ENCODE data around the gene BSX. TPM values are rescaled to one million over a fixed set of nuclear protein-coding genes. Genes with fewer than 3 reads are reported as not detected.

Gene BSX
- total and polyA plus RNA-seq, 4 donors: not detected

DNA sequence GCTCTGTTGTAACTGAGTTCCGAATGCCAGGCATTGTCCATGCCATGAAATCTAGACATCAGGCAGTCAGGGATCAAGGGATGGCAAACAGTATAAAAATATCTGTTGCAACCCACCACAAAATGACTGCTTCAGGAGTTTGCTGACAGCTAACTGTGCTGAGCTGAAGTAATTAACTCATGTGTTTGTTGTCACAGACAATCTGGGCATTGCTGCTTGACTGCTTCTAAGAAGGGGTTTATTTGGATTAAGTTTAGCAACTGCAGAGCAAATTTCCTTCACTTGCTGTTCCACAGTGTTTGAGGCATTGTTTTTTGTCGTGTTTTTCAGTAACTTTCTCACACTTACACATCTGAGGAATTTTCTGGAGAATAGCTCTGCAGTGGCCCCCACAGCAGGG is 30.4 kb downstream of the BSX start:
- H3K27ac ChIP-seq (ENCODE audit: low read depth in 1 of 2, low read length in 1 of 2): no peak overlapping the region
- no peak overlapping the region for H3K4me3 ChIP-seq
- peak in 1 of 3 donors; percentile 4 for DNase-seq
- ATAC-seq (ENCODE audit: insufficient read depth, low FRiP score): no peak
- TF ChIP-seq, protein P1, sequence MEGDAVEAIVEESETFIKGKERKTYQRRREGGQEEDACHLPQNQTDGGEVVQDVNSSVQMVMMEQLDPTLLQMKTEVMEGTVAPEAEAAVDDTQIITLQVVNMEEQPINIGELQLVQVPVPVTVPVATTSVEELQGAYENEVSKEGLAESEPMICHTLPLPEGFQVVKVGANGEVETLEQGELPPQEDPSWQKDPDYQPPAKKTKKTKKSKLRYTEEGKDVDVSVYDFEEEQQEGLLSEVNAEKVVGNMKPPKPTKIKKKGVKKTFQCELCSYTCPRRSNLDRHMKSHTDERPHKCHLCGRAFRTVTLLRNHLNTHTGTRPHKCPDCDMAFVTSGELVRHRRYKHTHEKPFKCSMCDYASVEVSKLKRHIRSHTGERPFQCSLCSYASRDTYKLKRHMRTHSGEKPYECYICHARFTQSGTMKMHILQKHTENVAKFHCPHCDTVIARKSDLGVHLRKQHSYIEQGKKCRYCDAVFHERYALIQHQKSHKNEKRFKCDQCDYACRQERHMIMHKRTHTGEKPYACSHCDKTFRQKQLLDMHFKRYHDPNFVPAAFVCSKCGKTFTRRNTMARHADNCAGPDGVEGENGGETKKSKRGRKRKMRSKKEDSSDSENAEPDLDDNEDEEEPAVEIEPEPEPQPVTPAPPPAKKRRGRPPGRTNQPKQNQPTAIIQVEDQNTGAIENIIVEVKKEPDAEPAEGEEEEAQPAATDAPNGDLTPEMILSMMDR (IDR thresholded peaks at IDR 0.05; ENCODE audit: control extremely low read depth, extremely low read depth): no peak
- no peaks in the 10 kb centered on the region for H3K27me3 ChIP-seq (ENCODE audit: control insufficient read depth in 3 of 3, insufficient read depth in 3 of 3, low read length in 2 of 3)
- H3K9ac ChIP-seq (ENCODE audit: insufficient read depth in 1 of 2, low read length in 2 of 2): no peak overlapping the region
- H3K36me3 ChIP-seq (ENCODE audit: control insufficient read depth in 4 of 4, insufficient read depth in 4 of 4, low read length in 4 of 4): peaks cover 0 to 5% (median 2%) of the 10 kb centered on the region in 4 donors
- WGBS, 2 donors: 68 to 73% methylated on average over 2 of the region's 2 CpGs
- no peaks in the 10 kb centered on the region for H3K9me3 ChIP-seq (ENCODE audit: control insufficient read depth in 4 of 4, insufficient read depth in 3 of 4, low read length in 3 of 4)
- H3K4me1 ChIP-seq (ENCODE audit: control insufficient read depth in 5 of 5, insufficient read depth in 5 of 5, low read length in 5 of 5): no peaks in the 10 kb centered on the region

DNA sequence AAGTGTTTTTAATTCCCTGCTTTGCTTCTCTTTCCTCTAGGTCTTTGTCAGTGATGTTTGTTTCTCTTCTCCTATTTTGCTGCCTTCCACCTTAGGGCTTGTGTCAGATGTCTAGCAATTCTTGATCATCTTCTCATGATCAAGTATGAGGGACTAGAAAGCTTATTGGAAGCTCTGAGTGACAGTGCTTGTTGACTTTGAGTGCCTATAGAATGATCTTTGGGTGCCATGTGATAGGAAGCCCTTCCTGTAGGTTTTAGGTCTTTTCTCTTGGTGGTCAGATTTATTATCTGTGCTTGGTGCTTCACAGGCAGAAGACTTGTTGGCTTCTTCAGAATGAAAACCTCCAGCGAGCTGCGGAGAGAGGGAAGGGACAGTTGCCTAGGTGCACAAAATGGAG is 43.1 kb downstream of the BSX start:
- no peak for DNase-seq
- no peak for ATAC-seq (ENCODE audit: insufficient read depth, low FRiP score)
- H3K4me3 ChIP-seq: no peak overlapping the region
- H3K9me3 ChIP-seq (ENCODE audit: control insufficient read depth in 4 of 4, insufficient read depth in 3 of 4, low read length in 3 of 4): no peaks in the 10 kb centered on the region
- 94 to 100% methylated on average over 2 of the region's 2 CpGs for WGBS, 2 donors
- no peaks in the 10 kb centered on the region for H3K4me1 ChIP-seq (ENCODE audit: control insufficient read depth in 5 of 5, insufficient read depth in 5 of 5, low read length in 5 of 5)
- H3K27ac ChIP-seq (ENCODE audit: low read depth in 1 of 2, low read length in 1 of 2): no peak overlapping the region
- TF ChIP-seq, protein P1 (IDR thresholded peaks at IDR 0.05; ENCODE audit: control extremely low read depth, extremely low read depth): no peak
- peaks cover 0 to 6% (median 2%) of the 10 kb centered on the region in 4 donors for H3K36me3 ChIP-seq (ENCODE audit: control insufficient read depth in 4 of 4, insufficient read depth in 4 of 4, low read length in 4 of 4)
- no peaks in the 10 kb centered on the region for H3K27me3 ChIP-seq (ENCODE audit: control insufficient read depth in 3 of 3, insufficient read depth in 3 of 3, low read length in 2 of 3)
- no peak overlapping the region for H3K9ac ChIP-seq (ENCODE audit: insufficient read depth in 1 of 2, low read length in 2 of 2)

DNA sequence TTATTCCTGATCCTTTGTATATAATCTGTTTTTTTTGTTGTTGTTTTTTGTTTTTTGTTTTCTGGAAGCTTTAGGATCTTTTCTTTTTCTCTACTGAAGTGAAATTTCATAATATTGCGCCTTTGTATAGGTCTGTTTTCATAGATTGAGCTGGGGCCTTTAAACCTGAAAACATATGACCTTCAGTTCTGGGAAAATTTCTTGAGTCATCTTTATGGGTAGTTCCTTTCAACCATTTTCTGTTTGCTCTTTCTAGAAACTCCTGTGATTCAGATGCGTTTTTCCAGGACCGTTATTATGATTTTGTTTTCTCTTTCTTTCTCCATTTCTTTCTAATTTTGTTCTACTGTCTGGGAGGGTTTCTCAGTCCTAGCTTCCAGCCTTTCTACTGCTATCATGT is 43.7 kb downstream of the BSX start:
- H3K4me3 ChIP-seq: no peak overlapping the region
- TF ChIP-seq, protein P1 (IDR thresholded peaks at IDR 0.05; ENCODE audit: control extremely low read depth, extremely low read depth): no peak
- H3K4me1 ChIP-seq (ENCODE audit: control insufficient read depth in 5 of 5, insufficient read depth in 5 of 5, low read length in 5 of 5): no peaks in the 10 kb centered on the region
- DNase-seq (no peak), ATAC-seq (ENCODE audit: insufficient read depth, low FRiP score) (no peak)
- H3K27ac ChIP-seq (ENCODE audit: low read depth in 1 of 2, low read length in 1 of 2): no peak overlapping the region
- no peaks in the 10 kb centered on the region for H3K9me3 ChIP-seq (ENCODE audit: control insufficient read depth in 4 of 4, insufficient read depth in 3 of 4, low read length in 3 of 4)
- H3K27me3 ChIP-seq (ENCODE audit: control insufficient read depth in 3 of 3, insufficient read depth in 3 of 3, low read length in 2 of 3): no peaks in the 10 kb centered on the region
- peaks cover 0 to 3% (median 0%) of the 10 kb centered on the region in 4 donors for H3K36me3 ChIP-seq (ENCODE audit: control insufficient read depth in 4 of 4, insufficient read depth in 4 of 4, low read length in 4 of 4)
- WGBS, 2 donors: 89 to 95% methylated on average over 3 of the region's 3 CpGs
- H3K9ac ChIP-seq (ENCODE audit: insufficient read depth in 1 of 2, low read length in 2 of 2): no peak overlapping the region

DNA sequence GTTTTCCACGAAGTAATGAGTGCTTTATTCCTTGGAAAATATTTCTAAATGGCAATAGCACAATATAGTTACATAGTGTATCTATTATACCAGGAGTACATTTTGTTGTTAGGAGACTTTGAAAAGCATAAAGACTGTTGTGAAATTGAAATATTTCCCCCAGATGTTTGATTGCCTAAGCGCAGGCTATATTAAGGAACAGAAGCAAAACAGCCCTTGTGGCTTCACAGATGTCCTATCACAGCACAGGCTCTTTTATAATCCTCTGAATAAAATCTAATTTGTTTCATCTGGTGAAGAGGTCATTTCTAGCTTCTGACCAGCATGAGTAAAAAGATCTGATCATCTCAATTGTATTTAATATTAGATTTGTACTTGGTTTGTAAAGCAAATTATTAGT is 48.2 kb downstream of the BSX start:
- H3K4me1 ChIP-seq (ENCODE audit: control insufficient read depth in 5 of 5, insufficient read depth in 5 of 5, low read length in 5 of 5): no peaks in the 10 kb centered on the region
- no peaks in the 10 kb centered on the region for H3K9me3 ChIP-seq (ENCODE audit: control insufficient read depth in 4 of 4, insufficient read depth in 3 of 4, low read length in 3 of 4)
- H3K9ac ChIP-seq (ENCODE audit: insufficient read depth in 1 of 2, low read length in 2 of 2): peak overlapping the region in 1 of 2 donors; percentile 32
- TF ChIP-seq, protein P1 (IDR thresholded peaks at IDR 0.05; ENCODE audit: control extremely low read depth, extremely low read depth): no peak
- H3K27ac ChIP-seq (ENCODE audit: low read depth in 1 of 2, low read length in 1 of 2): no peak overlapping the region
- DNase-seq (peak in 1 of 3 donors; percentile 75), ATAC-seq (ENCODE audit: insufficient read depth, low FRiP score) (no peak)
- peaks cover 0 to 5% (median 0%) of the 10 kb centered on the region in 3 donors for H3K27me3 ChIP-seq (ENCODE audit: control insufficient read depth in 3 of 3, insufficient read depth in 3 of 3, low read length in 2 of 3)
- no peak overlapping the region for H3K4me3 ChIP-seq
- WGBS, 2 donors: 40 to 58% methylated on average over 2 of the region's 2 CpGs
- H3K36me3 ChIP-seq (ENCODE audit: control insufficient read depth in 4 of 4, insufficient read depth in 4 of 4, low read length in 4 of 4): peaks cover 0 to 3% (median 0%) of the 10 kb centered on the region in 4 donors

All from lung (tissue), 12 donors.